ENCODE results near the gene ATOH8.

DNA sequence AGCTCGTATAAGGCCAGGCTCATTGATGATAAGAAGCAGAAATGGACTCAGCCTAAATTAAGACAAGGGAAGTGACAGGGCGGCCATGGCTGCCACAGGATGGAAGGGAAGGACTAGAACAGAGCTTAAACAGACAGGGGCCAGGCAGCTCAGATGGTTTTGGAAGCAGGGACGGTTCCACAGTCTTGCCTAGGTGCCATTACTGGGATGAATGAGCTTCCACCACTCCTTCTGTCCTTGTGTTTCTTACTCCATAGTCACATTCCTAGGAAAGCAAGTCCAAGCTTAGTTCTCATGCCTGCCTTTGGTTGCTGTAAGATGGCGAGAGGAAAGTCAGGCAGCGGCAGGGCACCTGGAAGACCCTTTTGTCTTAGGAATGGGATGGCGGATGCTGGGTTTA lies 47.7 kb upstream of the ATOH8 start:
- TF ChIP-seq, protein P1, sequence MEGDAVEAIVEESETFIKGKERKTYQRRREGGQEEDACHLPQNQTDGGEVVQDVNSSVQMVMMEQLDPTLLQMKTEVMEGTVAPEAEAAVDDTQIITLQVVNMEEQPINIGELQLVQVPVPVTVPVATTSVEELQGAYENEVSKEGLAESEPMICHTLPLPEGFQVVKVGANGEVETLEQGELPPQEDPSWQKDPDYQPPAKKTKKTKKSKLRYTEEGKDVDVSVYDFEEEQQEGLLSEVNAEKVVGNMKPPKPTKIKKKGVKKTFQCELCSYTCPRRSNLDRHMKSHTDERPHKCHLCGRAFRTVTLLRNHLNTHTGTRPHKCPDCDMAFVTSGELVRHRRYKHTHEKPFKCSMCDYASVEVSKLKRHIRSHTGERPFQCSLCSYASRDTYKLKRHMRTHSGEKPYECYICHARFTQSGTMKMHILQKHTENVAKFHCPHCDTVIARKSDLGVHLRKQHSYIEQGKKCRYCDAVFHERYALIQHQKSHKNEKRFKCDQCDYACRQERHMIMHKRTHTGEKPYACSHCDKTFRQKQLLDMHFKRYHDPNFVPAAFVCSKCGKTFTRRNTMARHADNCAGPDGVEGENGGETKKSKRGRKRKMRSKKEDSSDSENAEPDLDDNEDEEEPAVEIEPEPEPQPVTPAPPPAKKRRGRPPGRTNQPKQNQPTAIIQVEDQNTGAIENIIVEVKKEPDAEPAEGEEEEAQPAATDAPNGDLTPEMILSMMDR (IDR thresholded peaks at IDR 0.05; ENCODE audit: low read depth, low read length, poor library complexity, severe bottlenecking), result no peak
- TF ChIP-seq EZH2phosphoT487 (IDR thresholded peaks at IDR 0.05; ENCODE audit: borderline replicate concordance, low read length), result no peak

All from DOHH2 (cell line).